ENCODE data around the gene COL26A1. TPM values are rescaled to one million over a fixed set of nuclear protein-coding genes. Genes with fewer than 3 reads are reported as not detected.
"Not testable (repeated sequence)": the region's sequence is repeated elsewhere in the genome, so short reads cannot be mapped to it uniquely, and the experiment has no call there.

Gene COL26A1
- polyA plus RNA-seq, 1 donor from 2014 or later = 36.6 TPM

DNA sequence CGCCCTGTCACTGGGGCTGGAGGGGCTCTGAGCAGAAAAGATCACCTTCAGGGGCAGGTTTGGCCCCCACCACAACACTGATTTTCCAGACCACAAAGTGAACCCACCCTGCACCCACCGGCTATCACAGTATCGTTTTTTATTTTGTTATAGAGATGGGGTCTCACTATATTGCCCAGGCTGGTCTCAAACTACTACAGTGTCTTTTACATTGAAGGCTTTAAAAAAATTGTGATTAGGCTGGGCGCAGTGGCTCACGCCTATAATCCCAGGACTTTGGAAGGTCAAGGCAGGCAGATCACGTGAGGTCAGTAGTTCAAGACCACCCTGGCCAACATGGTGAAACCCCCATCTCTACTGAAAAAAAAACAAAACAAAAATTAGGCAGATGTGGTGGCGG is 125.1 kb downstream of the COL26A1 start:
- TF ChIP-seq TAF1 (IDR thresholded peaks at IDR 0.05; ENCODE audit: low read depth) (no peak), SMC3 (conservative IDR thresholded peaks at IDR 0.05; ENCODE audit: poor library complexity) (no peak), EP300 (conservative IDR thresholded peaks at IDR 0.05; ENCODE audit: poor library complexity, severe bottlenecking) (no peak), EZH2 (IDR thresholded peaks at IDR 0.05; ENCODE audit: borderline replicate concordance, insufficient read depth, low read length, poor library complexity, severe bottlenecking) (no peak), MXI1 (conservative IDR thresholded peaks at IDR 0.05; ENCODE audit: poor library complexity, severe bottlenecking) (no peak), POLR2AphosphoS5 (IDR thresholded peaks at IDR 0.05) (no peak), RAD21 (conservative IDR thresholded peaks at IDR 0.05) (no peak)
- TF ChIP-seq, protein P1, sequence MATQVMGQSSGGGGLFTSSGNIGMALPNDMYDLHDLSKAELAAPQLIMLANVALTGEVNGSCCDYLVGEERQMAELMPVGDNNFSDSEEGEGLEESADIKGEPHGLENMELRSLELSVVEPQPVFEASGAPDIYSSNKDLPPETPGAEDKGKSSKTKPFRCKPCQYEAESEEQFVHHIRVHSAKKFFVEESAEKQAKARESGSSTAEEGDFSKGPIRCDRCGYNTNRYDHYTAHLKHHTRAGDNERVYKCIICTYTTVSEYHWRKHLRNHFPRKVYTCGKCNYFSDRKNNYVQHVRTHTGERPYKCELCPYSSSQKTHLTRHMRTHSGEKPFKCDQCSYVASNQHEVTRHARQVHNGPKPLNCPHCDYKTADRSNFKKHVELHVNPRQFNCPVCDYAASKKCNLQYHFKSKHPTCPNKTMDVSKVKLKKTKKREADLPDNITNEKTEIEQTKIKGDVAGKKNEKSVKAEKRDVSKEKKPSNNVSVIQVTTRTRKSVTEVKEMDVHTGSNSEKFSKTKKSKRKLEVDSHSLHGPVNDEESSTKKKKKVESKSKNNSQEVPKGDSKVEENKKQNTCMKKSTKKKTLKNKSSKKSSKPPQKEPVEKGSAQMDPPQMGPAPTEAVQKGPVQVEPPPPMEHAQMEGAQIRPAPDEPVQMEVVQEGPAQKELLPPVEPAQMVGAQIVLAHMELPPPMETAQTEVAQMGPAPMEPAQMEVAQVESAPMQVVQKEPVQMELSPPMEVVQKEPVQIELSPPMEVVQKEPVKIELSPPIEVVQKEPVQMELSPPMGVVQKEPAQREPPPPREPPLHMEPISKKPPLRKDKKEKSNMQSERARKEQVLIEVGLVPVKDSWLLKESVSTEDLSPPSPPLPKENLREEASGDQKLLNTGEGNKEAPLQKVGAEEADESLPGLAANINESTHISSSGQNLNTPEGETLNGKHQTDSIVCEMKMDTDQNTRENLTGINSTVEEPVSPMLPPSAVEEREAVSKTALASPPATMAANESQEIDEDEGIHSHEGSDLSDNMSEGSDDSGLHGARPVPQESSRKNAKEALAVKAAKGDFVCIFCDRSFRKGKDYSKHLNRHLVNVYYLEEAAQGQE (IDR thresholded peaks at IDR 0.05; ENCODE audit: borderline replicate concordance) = no peak
- TF ChIP-seq, protein P2, sequence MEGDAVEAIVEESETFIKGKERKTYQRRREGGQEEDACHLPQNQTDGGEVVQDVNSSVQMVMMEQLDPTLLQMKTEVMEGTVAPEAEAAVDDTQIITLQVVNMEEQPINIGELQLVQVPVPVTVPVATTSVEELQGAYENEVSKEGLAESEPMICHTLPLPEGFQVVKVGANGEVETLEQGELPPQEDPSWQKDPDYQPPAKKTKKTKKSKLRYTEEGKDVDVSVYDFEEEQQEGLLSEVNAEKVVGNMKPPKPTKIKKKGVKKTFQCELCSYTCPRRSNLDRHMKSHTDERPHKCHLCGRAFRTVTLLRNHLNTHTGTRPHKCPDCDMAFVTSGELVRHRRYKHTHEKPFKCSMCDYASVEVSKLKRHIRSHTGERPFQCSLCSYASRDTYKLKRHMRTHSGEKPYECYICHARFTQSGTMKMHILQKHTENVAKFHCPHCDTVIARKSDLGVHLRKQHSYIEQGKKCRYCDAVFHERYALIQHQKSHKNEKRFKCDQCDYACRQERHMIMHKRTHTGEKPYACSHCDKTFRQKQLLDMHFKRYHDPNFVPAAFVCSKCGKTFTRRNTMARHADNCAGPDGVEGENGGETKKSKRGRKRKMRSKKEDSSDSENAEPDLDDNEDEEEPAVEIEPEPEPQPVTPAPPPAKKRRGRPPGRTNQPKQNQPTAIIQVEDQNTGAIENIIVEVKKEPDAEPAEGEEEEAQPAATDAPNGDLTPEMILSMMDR (IDR thresholded peaks at IDR 0.05; ENCODE audit: poor library complexity, severe bottlenecking) = no peak
- no peak overlapping the region for H3K4me3 ChIP-seq (ENCODE audit: low read length)
- no peaks in the 10 kb centered on the region for H4K20me1 ChIP-seq (ENCODE audit: insufficient read depth)
- no peaks in the 10 kb centered on the region for H3K9me2 ChIP-seq (ENCODE audit: insufficient read depth, low read length)
- H3K9ac ChIP-seq (ENCODE audit: low read length) = no peak overlapping the region
- no peak overlapping the region for H2AFZ ChIP-seq (ENCODE audit: low read depth, low read length)
- H3K27me3 ChIP-seq (ENCODE audit: insufficient read depth, low read depth, low read length) = no peaks in the 10 kb centered on the region
- H3K4me2 ChIP-seq (ENCODE audit: low read length) = no peak overlapping the region
- H3K79me2 ChIP-seq (replicated peaks; ENCODE audit: insufficient read depth, low read length) = no peaks in the 10 kb centered on the region
- no peak overlapping the region for H3K27ac ChIP-seq (ENCODE audit: low read length)
- H3K36me3 ChIP-seq (ENCODE audit: insufficient read depth, low read length) = no peaks in the 10 kb centered on the region
- no peaks in the 10 kb centered on the region for H3K9me3 ChIP-seq (ENCODE audit: low read length)
- no peaks in the 10 kb centered on the region for H3F3A ChIP-seq (ENCODE audit: insufficient read depth, low read length, poor library complexity, severe bottlenecking)

DNA sequence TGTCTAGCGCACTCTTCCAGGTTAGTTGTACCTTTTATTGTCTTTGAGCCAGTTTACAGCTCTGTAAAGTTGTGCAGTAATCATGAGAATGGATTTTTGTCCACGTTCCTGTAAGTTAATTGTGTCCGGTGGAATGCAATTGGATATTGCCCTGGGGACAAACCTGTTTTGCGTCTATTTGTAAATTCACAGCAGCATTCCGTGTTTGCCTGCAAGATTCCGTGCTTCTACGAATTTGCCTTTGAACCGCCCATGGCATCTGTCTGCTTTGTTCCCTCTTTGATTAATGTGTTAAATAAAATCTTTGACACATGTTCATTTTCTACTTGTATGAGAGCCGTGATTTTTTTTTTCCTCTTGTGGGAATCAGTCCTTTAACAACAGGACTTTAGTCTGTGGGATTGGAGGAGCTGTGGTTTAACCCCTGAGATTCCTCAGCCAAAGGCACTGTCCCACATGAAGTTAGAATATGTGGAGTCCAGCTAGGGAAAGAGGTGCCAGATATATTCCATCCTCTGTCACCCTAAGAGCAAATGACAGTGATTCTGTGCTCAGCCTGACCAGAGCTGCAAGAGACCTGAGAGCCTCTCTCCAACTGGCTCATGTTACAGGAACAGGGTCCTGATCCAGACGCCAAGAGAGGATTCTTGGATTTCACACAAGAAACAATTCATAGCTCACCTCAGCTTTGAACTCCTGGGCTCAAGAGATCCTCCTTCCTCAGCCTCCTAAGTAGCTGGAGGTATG is 126.3 kb downstream of the COL26A1 start:
- no peaks in the 10 kb centered on the region for H4K20me1 ChIP-seq (ENCODE audit: insufficient read depth)
- H3K9me2 ChIP-seq (ENCODE audit: insufficient read depth, low read length) = no peaks in the 10 kb centered on the region
- H3K79me2 ChIP-seq (replicated peaks; ENCODE audit: insufficient read depth, low read length) = no peaks in the 10 kb centered on the region
- no peak overlapping the region for H3K9ac ChIP-seq (ENCODE audit: low read length)
- no peak overlapping the region for H3K4me2 ChIP-seq (ENCODE audit: low read length)
- no peaks in the 10 kb centered on the region for H3F3A ChIP-seq (ENCODE audit: insufficient read depth, low read length, poor library complexity, severe bottlenecking)
- no peak overlapping the region for H3K4me3 ChIP-seq (ENCODE audit: low read length)
- no peak overlapping the region for H3K27ac ChIP-seq (ENCODE audit: low read length)
- no peaks in the 10 kb centered on the region for H3K9me3 ChIP-seq (ENCODE audit: low read length)
- H3K27me3 ChIP-seq (ENCODE audit: insufficient read depth, low read depth, low read length) = no peaks in the 10 kb centered on the region
- H3K36me3 ChIP-seq (ENCODE audit: insufficient read depth, low read length) = no peaks in the 10 kb centered on the region
- no peak overlapping the region for H2AFZ ChIP-seq (ENCODE audit: low read depth, low read length)
- TF ChIP-seq EZH2 (IDR thresholded peaks at IDR 0.05; ENCODE audit: borderline replicate concordance, insufficient read depth, low read length, poor library complexity, severe bottlenecking) (no peak), RAD21 (conservative IDR thresholded peaks at IDR 0.05) (no peak), TAF1 (IDR thresholded peaks at IDR 0.05; ENCODE audit: low read depth) (no peak), SMC3 (conservative IDR thresholded peaks at IDR 0.05; ENCODE audit: poor library complexity) (no peak), EP300 (conservative IDR thresholded peaks at IDR 0.05; ENCODE audit: poor library complexity, severe bottlenecking) (no peak), MXI1 (conservative IDR thresholded peaks at IDR 0.05; ENCODE audit: poor library complexity, severe bottlenecking) (no peak), POLR2AphosphoS5 (IDR thresholded peaks at IDR 0.05) (no peak)
- TF ChIP-seq, protein P2 (IDR thresholded peaks at IDR 0.05; ENCODE audit: poor library complexity, severe bottlenecking) = no peak
- TF ChIP-seq, protein P1 (IDR thresholded peaks at IDR 0.05; ENCODE audit: borderline replicate concordance) = no peak

DNA sequence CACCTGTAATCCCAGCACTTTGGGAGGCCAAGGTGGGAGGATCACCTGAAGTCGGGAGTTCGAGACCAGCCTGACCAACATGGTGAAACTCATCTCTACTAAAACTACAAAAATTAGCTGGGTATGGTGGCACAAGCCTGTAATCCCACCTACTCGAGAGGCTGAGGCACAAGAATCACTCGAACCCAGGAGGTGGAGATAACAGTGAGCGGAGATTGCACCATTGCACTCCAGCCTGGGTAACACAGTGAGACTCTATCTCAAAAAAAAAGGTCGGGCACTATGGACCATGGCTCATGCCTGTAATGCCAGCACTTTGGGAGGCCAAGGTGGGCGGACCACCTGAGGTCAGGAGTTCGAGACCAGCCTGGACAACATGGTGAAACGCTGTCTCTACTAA is 127.8 kb downstream of the COL26A1 start:
- H3K4me2 ChIP-seq (ENCODE audit: low read length); H3K27me3 ChIP-seq (ENCODE audit: insufficient read depth, low read depth, low read length); H3K9ac ChIP-seq (ENCODE audit: low read length); H3K27ac ChIP-seq (ENCODE audit: low read length); H4K20me1 ChIP-seq (ENCODE audit: insufficient read depth); H2AFZ ChIP-seq (ENCODE audit: low read depth, low read length); H3F3A ChIP-seq (ENCODE audit: insufficient read depth, low read length, poor library complexity, severe bottlenecking); H3K9me2 ChIP-seq (ENCODE audit: insufficient read depth, low read length); H3K4me3 ChIP-seq (ENCODE audit: low read length); H3K36me3 ChIP-seq (ENCODE audit: insufficient read depth, low read length); H3K79me2 ChIP-seq (replicated peaks; ENCODE audit: insufficient read depth, low read length); H3K9me3 ChIP-seq (ENCODE audit: low read length): not testable (repeated sequence)

Data from neural cell (in vitro differentiated cells).